Epidermal melanocyte (primary cell): Measurements from ENCODE around the gene ZSCAN1.
"Not testable (repeated sequence)": the region's sequence is repeated elsewhere in the genome, so short reads cannot be mapped to it uniquely, and the experiment has no call there.

Source experiments
- DNase-seq: peaks from one replicate; pipeline ENCODE4 v3.0.0; 2011; ENCODE audit warnings: low spot score; ENCODE audit not compliant: insufficient read length

The ZSCAN1 gene

DNA sequence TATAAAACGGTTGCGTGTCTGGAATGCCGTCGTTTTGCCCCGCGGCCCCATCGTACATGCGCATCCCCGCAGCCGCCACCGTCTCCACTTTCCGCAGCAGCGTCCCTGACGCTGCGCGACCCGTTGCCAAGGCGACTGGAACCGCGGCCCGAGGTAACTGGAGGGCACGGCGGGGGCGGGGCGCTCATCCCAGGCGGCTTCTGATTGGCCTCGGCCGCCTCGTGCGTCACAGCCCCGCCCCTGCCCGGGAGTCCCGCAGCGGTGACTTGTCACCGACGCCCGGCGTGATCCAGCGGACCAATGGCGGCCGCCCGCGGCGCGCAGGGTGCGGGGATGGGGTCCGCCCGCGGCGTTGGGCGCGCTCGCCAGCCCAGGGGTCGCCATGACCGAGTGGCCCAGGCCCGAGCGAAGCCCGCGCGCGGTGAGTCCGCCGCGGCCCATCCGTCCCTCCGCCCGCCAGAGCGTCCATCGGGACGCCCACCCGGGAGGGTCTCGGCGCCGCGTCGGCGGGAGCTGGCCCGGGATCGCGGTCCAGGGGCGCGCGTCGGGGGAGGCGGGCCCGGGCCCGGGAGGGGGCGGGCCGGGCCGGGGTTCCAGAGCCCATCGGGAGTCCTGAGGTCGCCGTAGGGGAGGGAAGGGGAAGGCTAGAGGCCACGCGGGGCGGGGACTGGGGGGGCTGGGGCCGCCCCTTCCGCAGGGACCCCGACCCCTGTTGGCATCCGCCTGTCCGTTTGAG, at the start of gene ZSCAN1:
ZSCAN1 (plus strand) TSS at position 285 of the 736 bp plus-strand sequence. CDS start 3,812 bp downstream, outside the sequence.
- DNase-seq: no peak

DNA sequence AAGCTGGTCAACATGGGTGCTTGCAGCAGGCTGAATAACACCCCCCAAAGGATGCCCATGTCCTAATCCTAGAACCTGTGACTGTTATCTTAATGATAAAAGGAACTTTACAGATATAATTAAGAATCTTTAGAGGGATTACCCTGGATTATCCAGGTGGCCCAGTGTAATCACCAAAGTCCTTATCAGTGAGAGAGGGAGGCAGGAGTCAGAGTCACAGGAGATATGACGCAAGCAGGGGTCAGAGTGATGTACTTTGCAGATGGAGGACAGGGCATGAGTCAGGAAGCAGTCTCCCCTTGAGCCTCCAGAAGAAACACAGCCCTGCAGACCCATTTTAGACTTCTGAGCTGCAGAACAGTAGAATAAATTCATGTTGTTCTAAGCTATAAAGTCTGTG, 41.0 kb upstream of the ZSCAN1 start:
- DNase-seq: no peak

GRCh38 chr19:58000677-58001076, 33.1 kb upstream of the ZSCAN1 start:
- no peak for DNase-seq

DNA sequence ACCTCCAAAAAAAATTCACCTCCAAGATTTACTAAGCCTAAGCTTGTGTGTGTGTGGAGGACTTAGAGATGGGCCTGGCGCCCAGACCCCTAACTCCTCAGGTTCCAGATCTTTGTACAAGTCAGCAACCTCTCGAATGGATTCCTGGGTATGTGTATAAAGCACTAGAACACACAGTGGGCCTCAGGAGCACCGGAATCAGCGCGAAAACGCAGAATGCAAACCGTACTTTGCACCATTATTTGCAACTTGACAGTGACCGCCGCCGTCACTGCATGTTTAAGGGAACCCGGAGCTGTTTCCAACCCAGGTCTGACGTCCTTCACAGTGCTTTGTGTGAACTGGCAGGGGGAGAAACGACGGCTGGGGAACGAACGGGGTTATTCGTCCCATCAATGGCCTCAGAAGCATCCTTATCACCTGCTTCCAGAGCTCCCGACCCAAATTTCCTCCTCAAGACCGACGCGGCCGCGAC, 31.9 kb upstream of the ZSCAN1 start:
- DNase-seq: no peak

DNA sequence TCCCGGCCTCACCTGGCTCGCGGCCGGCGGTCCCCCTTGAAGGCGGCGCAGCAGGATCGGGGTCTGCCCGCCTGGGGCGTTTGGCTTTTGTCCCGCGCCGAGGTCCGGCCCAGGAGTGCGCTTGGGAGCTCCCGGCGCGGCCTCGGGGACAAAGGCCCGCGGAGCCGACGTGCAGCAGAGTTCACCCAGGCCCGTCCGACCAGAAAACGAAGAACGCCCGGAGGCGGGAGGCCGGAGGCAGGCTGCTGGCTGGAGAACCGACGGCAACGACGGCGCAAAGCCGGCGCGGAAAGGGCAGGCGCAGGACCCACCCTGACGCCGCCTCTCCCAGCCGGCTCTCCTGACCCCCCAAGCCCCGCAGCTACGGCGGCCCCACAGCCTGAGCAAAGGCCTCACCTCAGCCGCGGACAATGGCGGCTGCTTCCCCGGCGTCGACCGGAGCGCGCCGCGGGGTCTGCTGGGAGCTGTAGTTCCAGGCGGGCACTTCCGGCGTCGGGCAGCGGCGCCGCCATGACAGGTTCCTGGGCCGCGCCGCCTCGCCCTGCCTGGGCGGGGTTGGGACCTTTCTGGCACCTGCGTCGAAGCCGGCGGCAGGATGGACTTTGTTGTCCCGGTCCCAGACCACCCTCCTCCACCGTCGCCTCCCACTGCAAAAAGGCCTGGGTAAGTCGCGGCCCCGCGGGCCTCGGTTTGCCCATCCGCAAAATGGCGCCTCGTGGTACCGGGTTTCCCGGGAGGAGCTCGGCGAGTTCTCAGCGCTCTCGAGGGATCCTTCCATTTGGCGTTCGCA, 31.2 kb upstream of the ZSCAN1 start, which contains the start of gene ZNF606:
ZNF606 (minus strand) TSS at position 437 of the 790 bp plus-strand sequence. CDS start 1,501 bp downstream, outside the sequence.
- peak; percentile 92 for DNase-seq

- no peak for DNase-seq
Observed at GRCh38 chr19:58003174-58003828, 30.5 kb upstream of the ZSCAN1 start.

DNA sequence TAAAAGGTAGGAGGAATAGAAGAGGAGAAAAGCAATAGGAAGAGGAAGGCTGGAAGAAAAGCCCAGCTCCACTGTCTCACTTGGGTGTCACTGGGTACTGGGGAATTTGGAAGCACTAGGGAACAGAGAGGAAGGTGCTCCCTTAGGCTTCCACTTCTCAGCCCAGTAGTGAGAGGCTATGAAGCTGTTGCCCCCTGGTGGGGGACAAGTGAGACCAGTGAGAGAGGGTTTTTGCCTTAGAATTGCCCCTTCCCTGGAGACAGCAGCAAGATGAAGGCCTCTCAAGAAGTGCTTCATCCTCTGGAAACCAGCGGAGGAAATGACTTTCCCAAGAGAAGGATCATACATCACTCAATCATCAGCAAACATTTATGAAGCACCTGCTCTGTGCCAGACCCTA, 26.5 kb upstream of the ZSCAN1 start:
- no peak for DNase-seq

- DNase-seq: not testable (repeated sequence)
Observed at GRCh38 chr19:58008877-58009276, 24.9 kb upstream of the ZSCAN1 start.

DNA sequence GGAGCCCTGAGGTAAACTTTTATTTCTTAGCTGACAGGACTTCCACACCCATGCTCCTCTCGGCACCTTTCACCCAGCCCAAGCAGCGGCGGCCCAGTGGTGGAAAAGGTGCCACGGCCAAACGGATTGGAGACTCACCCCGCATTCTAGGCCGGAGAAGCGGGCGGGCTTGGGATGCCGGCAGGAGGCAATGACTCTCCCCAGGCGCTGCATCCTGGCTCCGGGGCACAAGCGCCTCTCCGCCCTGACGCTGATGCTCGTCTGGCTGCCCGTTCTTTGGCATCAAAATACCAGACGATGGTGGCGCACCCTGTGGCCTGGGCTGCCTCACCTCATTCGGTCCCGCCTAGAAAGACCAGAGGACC, 24.5 kb upstream of the ZSCAN1 start:
- no peak for DNase-seq

DNA sequence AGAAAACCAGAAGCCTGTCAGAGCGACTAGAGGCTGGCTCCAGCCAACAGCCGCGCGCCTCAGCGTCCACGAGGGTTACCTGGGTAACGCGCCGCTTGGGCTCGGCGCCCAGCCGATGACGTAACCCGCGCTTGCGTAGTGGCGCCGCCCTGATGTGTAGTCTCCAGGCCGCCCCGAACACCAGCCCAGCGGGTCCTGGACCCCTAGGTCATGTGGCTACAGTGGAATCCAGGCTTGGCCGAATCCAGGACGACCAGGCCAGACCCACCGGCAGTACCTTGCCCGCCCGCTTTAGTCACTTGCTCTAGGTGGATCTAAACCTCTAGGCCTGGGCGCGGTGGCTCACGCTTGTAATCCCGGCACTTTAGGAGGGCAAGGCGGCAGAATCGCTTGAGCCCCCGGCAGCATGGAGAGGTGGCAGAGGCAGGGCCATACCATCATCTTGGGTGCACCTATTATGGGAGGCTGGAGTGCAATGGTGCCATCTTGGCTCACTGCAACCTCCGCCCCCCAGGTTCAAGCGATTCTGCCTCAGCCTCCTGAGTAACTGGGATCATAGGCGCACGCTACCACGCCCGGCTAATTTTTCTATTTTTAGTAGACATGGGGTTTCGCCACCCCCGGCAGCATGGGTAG, 24.0 kb upstream of the ZSCAN1 start:
- no peak for DNase-seq

DNA sequence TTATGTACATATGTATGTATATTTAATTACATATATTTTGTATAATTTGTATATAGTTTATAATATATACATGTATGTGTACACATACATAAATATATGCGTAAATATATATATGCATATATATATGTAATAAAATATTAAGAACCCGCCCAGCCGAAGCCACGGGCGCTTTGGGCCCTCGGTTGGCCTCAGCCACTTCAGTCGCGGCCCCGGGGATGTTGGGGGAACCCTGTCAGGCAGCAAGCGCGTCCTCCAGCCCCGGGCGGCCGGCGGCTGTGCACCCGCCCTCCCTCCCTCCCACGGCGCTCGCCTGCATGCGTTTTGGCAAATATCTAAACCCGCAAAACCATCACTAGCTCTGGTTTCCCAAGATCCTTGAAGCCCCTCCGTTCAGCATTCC, 23.3 kb upstream of the ZSCAN1 start:
- no peak for DNase-seq

GRCh38 chr19:58014141-58014540, 19.7 kb upstream of the ZSCAN1 start:
- DNase-seq: no peak

DNA sequence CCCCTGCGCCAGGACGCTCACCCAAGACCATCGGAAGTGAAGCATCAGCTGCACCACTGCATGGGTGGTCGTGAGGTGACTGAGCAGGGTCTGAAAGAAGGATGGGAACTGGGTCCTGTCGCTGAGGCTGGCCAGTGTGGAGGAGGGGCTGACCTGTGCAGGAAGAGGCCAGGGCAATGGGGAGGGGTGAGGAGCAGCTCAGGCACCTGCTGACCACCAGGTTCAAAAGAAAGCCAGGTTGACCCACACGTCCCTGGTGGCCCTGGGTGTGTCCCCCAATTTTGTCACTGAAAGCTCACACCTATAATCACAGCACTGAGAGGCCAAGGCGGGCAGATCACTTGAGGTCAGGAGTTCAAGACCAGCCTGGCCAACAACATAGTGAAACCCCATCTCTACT, 13.7 kb upstream of the ZSCAN1 start:
- DNase-seq: no peak

DNA sequence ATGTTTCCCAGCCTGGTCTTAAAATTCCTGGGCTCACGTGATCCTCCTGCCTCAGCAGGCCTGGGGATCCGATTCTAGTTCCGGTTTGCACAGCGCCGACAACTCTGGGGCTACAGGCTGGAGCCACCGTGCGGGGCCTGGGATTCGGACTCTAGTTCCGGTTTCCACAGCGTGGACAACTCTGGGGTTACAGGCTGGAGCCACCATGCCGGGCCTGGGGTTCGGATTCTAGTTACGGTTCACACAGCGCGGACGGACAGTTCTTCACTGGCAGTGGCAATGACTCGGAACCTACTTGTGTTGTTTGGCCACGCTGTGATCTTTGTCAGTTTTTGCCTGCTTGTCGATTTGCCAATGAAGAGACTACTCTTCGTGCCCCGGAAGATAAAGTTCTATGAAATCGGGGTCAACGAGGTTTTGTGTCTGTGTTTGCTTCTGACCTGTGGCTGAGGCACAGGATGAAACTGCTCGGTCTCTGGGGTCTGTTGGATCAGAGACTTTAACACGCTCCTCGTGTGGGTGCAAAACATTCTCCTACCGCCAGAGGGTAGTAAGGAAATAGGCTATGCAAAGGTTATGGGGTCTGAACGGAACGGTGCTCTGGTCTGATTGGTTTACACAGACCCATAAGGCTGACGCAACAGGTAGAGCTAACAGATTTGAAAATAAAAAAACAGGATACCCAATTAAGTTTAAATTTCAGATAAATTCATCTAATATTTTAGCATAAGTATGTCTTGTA, 12.1 kb upstream of the ZSCAN1 start:
- no peak for DNase-seq

DNA sequence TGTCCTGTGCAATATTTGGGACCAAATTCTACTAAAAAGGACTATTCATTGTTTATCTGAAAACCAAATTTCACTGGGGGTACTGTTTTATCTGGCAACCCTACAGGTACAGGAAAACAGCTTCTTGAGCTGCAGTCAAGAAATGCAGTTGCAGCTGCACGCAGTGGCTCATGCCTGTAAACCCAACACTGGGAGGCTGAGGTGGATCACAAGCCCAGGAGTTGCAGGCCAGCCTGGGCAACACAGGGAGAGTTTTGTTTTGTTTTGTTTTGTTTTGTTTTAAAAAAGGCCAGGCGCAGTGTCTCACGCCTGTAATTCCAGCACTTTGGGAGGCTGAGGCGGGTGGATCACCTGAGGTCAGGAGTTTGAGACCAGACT, 11.6 kb upstream of the ZSCAN1 start:
- no peak for DNase-seq

DNA sequence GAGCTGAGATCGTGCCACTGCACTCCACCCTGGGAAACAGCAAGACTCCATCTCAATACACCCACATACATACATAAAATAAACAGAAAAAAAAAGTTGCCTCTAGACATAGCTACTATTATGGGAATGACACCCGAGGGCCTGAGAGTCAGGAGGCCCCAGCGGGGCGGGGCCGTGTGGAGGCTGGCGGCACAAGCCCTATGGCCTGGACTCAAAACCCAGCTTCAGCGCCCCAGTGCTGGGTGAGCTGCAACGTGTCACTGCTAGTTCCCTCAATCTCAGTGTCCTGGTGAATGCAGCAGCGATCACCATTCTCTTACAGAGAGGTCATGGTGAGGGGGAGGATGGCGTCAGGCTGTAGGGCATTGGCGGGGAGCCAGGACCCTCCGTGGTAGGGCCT, 9.2 kb upstream of the ZSCAN1 start:
- no peak for DNase-seq

- DNase-seq: no peak
Observed at GRCh38 chr19:58034477-58034793, 610 bp downstream of the ZSCAN1 start.

DNA sequence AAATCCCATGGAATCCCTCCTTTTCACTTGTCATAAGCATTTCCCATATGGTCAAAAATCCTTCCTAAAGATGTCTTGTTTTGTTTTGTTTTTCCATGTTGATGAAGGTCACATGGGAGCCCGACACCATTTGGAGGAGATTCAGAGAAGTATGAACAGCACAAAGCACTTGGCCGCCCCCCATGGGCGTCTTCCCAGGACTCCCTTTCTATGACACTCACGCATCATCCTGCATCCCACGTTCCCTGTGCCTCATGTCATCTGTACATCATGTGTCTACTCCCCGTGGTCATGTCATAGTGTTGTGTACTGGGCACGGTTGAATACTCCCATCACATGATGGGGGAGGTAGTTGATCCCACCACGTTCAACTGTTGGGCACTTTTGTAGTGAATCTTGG, 2.0 kb downstream of the ZSCAN1 start:
- no peak for DNase-seq

DNA sequence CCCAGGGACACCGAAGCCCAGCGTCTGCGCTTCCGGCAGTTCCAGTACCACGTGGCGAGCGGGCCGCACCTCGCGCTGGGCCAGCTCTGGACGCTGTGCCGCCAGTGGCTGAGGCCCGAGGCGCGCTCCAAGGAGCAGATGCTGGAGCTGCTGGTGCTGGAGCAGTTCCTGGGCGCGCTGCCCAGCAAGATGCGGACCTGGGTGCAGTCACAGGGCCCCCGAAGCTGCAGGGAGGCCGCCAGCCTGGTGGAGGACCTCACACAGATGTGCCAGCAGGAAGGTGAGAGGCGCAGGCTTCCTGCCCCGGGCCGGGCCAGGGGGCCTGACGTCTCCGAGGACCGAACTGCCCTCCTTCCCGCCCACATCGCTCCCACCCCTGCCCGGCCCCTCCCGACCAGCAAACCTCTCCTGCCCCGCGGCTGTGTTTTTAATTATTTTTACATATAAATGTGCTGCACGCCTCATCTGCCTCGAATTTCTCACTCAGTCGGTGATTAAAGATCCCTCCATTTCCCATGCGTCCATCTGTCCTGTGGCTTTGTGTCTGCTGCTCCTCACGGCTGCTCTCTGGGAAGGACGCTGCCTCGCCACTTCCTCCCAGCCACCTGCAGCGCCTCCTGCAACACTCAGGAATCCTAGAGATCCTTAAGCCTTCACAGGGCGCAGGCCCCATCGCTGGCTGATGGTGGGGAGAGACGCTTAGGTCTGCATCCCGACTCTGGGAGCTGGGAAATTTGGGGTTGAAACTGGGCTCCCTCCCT, 4.3 kb downstream of the ZSCAN1 start:
- DNase-seq: no peak

DNA sequence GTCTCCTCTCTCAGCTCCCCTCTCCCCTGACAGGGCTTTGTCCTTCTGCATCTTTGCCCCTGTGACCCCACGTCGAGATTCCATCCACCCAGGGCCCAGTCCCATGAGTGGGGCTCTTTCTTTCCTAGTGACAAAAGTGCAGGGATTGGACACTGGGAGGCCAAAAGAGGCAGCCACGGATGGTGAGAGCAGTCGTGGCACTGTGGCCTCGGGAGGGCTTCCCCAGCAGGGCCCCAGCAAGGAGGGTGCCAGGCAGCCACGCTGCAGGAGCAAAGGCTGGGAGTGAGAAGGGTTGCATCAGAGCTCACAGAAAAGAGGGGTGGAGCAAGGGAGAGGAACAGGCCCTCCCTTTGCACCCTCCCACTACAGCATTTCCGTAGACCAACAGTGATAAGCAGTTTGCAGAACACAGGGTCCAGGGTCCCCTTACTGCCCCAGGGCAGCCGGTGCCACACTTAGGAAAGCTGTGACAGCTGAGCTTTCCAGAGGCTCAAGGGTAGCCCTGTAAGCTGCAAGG, 4.9 kb downstream of the ZSCAN1 start:
- DNase-seq: no peak
